ENCODE results near the gene OPALIN.

DNA sequence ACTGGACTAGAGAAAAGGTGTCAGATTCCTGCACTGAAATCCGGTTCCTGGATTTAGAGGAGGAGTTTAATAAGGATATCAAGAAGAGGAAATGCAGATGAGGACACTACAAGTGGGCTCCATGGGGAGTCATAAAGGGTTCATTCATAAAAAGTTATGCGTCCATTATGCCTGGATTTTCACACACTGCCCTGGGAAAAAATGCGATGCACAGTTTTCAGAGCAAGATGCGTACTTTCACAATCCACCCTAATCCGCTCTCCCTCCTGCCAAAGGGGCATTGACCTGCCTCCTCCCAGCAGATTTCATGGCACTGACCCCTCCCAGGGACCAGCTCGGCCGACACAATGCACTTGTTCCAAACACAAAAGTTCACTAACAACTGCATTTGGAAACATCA lies 42.2 kb upstream of the OPALIN start:
- TF ChIP-seq POLR2AphosphoS5 (IDR thresholded peaks at IDR 0.05; ENCODE audit: borderline replicate concordance, low read depth, low read length) (no peak), EZH2 (IDR thresholded peaks at IDR 0.05) (no peak)

Data from SK-N-MC (cell line).